Mesendoderm (in vitro differentiated cells): ENCODE results near the gene ARSG.

Experiments used
- DNase-seq: peaks from one replicate; pipeline ENCODE4 v3.0.0; 2013
- H2AK5ac ChIP-seq: 2 replicates; pipeline ENCODE4 v1.6.1; 2013; ENCODE audit warnings: low read length, inconsistent platforms
- H2BK120ac ChIP-seq: 2 replicates; pipeline ENCODE4 v1.6.1; 2013; ENCODE audit warnings: low read depth, mild to moderate bottlenecking, low read length, moderate library complexity, mixed read lengths
- H2BK15ac ChIP-seq: replicated peaks from 2 replicates; pipeline ENCODE4 v1.6.1; 2013; ENCODE audit warnings: low read depth, mild to moderate bottlenecking, moderate library complexity
- H2BK5ac ChIP-seq: 2 replicates; pipeline ENCODE4 v1.6.1; 2013; ENCODE audit warnings: low read length, inconsistent platforms
- H3K18ac ChIP-seq: 2 replicates; pipeline ENCODE4 v1.6.1; 2013; ENCODE audit warnings: mild to moderate bottlenecking, low read length, mixed read lengths
- H3K23ac ChIP-seq: one replicate; pipeline ENCODE4 v1.6.1; 2013; ENCODE audit warnings: low read length
- H3K27ac ChIP-seq: 2 replicates; pipeline ENCODE4 v1.5.1; 2013; ENCODE audit warnings: low read depth, mild to moderate bottlenecking, inconsistent platforms, low read length, moderate library complexity
- H3K27me3 ChIP-seq: 2 replicates; pipeline ENCODE4 v1.6.1; 2013; ENCODE audit warnings: low read length, control low read depth, mild to moderate bottlenecking, inconsistent platforms; ENCODE audit not compliant: insufficient read depth, poor library complexity
- H3K36me3 ChIP-seq: 2 replicates; pipeline ENCODE4 v1.6.1; 2013; ENCODE audit warnings: low read length, inconsistent platforms; ENCODE audit not compliant: control insufficient read depth, insufficient read depth
- H3K4ac ChIP-seq: one replicate; pipeline ENCODE4 v1.6.1; 2013; ENCODE audit warnings: low read depth, mild to moderate bottlenecking, low read length, moderate library complexity
- H3K4me1 ChIP-seq: 2 replicates; pipeline ENCODE4 v1.6.1; 2013; ENCODE audit warnings: low read depth, low read length, inconsistent platforms; ENCODE audit not compliant: control insufficient read depth
- H3K4me2 ChIP-seq: 2 replicates; pipeline ENCODE4 v1.6.1; 2013; ENCODE audit warnings: low read length
- H3K4me3 ChIP-seq: 2 replicates; pipeline ENCODE4 v1.5.1; 2013; ENCODE audit warnings: mild to moderate bottlenecking, low read length
- H3K56ac ChIP-seq: one replicate; pipeline ENCODE4 v1.6.1; 2013; ENCODE audit warnings: low read length
- H3K79me1 ChIP-seq: 2 replicates; pipeline ENCODE4 v1.6.1; 2013; ENCODE audit warnings: low read length, inconsistent platforms
- H3K79me2 ChIP-seq: 2 replicates; pipeline ENCODE4 v1.6.1; 2013; ENCODE audit warnings: mild to moderate bottlenecking, low read length; ENCODE audit not compliant: control insufficient read depth, insufficient read depth
- H3K9ac ChIP-seq: 2 replicates; pipeline ENCODE4 v1.6.1; 2013; ENCODE audit warnings: low read length, inconsistent platforms
- H4K5ac ChIP-seq: one replicate; pipeline ENCODE4 v1.6.1; 2013; ENCODE audit warnings: low read length
- H4K8ac ChIP-seq: one replicate; pipeline ENCODE4 v1.6.1; 2013; ENCODE audit warnings: low read depth, mild to moderate bottlenecking, control low read depth, low read length, moderate library complexity
- WGBS: extraction: QIAGEN DNeasy Blood & Tissue Kit; methylation state at CpG from one replicate; pipeline ENCODE4 v1.1.7; 2013; ENCODE audit warnings: low lambda C conversion rate, missing lambda C conversion rate; ENCODE audit not compliant: insufficient coverage; ENCODE audit errors: extremely low coverage; 5-methylcytosine and 5-hydroxymethylcytosine counted together

ARSG gene

DNA sequence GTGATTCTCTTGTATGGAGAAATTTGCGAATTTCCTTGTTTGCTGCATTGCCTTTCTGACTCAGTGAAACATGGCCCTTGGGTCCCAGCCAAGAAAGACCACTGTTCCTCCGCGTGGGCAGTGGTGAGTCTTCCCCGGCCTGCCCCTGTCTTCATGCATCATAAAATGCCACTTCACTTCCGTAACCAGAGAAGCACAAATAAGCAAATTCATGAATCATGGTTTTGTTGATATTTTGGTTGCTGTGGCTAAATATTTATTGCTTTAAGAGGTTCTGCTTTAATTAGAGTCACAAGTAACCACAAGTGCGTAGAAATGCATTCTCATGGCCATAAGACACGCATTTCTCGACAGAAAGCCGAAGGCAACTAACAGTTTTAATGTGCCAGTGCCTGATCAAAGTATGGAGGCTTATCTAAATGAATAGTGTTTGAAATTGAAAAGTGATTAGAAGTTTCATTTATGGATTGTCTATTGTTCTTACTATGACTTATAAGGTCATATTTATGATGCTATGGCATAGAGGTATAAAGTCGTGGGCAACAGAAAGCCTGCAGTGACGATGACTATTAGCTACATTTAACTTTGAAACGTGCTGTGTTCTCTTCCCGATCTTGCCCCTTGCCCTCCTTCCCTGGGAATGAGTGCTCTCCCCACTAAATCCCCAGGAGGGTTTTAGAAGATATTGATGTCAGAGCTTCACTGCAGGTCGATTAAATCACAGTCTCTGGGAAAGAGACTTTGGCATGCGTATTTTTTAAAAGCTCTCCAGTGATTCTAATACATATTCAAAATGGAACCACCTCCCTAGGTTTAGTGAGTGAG lies 90.0 kb downstream of the ARSG start:
- Histone ChIP-seq H3K4me3 (no peak overlapping the region), H3K18ac (no peak overlapping the region), H2BK15ac (no peak overlapping the region), H2AK5ac (no peak overlapping the region), H3K79me1 (no peaks in the 10 kb centered on the region), H3K9ac (no peak overlapping the region), H3K23ac (no peak overlapping the region), H3K36me3 (no peaks in the 10 kb centered on the region), H4K5ac (no peak overlapping the region), H3K27me3 (no peaks in the 10 kb centered on the region), H3K56ac (no peak overlapping the region), H3K79me2 (no peaks in the 10 kb centered on the region), H3K4ac (no peak overlapping the region), H4K8ac (no peak overlapping the region), H3K4me2 (no peak overlapping the region), H2BK5ac (no peak overlapping the region), H3K27ac (no peak overlapping the region), H3K4me1 (peaks cover 11% of the 10 kb centered on the region), H2BK120ac (no peak overlapping the region)
- DNase-seq: no peak
- no CpG with 5 or more reads among the region's 15 CpGs for WGBS

DNA sequence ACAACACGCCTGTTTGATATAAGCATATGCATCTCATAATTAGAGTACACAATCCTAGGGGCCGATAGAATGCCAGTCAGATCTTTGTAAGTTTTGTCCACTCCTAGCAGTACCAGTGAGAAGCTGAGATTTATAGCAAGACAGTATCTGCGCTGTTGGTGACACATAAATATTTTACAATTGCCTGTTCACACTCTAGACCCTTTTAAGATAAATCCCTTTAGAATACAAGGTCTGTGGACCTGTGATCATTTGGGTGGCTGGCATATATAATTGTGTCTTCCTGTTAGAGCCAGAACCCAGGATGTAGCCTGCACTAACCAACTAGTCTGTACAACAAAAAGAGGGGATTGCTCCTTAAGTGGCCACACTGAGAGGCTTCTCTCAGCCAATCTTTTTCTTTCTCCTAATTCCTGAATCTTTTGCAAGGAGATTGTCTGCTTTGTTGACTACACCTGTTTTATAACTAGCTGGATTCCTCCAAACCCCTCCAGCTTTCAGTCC lies 91.3 kb downstream of the ARSG start:
- DNase-seq: no peak
- H3K4me2 ChIP-seq: no peak overlapping the region
- no peak overlapping the region for H2BK5ac ChIP-seq
- H3K9ac ChIP-seq: no peak overlapping the region
- H3K4ac ChIP-seq: no peak overlapping the region
- no peak overlapping the region for H4K8ac ChIP-seq
- WGBS: no CpG with 5 or more reads among the region's 3 CpGs
- H3K23ac ChIP-seq: no peak overlapping the region
- peaks cover 9% of the 10 kb centered on the region for H3K4me1 ChIP-seq
- H4K5ac ChIP-seq: no peak overlapping the region
- no peak overlapping the region for H3K4me3 ChIP-seq
- no peaks in the 10 kb centered on the region for H3K36me3 ChIP-seq
- no peak overlapping the region for H3K18ac ChIP-seq
- no peak overlapping the region for H2BK15ac ChIP-seq
- no peak overlapping the region for H2BK120ac ChIP-seq
- no peaks in the 10 kb centered on the region for H3K79me1 ChIP-seq
- H3K27me3 ChIP-seq: no peaks in the 10 kb centered on the region
- H3K27ac ChIP-seq: no peak overlapping the region
- no peak overlapping the region for H2AK5ac ChIP-seq
- no peak overlapping the region for H3K56ac ChIP-seq
- no peaks in the 10 kb centered on the region for H3K79me2 ChIP-seq

DNA sequence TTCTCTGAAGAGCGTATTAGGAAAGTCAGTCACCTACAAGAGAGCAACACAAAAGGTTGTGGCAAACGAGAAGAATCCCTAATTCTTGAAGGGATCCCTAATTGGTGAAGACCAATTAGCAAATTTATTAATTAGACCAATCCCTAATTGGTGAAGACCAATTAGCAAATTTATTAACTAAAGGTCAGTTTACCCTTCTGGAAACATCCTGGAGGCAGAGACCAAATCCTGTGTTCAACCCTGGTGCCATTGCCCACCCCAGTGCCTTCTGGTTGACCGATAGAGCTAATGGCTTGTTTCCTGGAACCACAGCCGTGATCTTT lies 91.8 kb downstream of the ARSG start:
- H3K4me1 ChIP-seq: peaks cover 4% of the 10 kb centered on the region
- H3K56ac ChIP-seq: no peak overlapping the region
- H3K9ac ChIP-seq: no peak overlapping the region
- H2BK120ac ChIP-seq: no peak overlapping the region
- H4K8ac ChIP-seq: no peak overlapping the region
- WGBS: no CpG with 5 or more reads among the region's 4 CpGs
- no peak overlapping the region for H2BK15ac ChIP-seq
- H3K18ac ChIP-seq: no peak overlapping the region
- H3K79me2 ChIP-seq: no peaks in the 10 kb centered on the region
- H4K5ac ChIP-seq: no peak overlapping the region
- H2AK5ac ChIP-seq: no peak overlapping the region
- no peak overlapping the region for H3K4me3 ChIP-seq
- no peak overlapping the region for H3K4me2 ChIP-seq
- no peaks in the 10 kb centered on the region for H3K36me3 ChIP-seq
- no peak overlapping the region for H3K27ac ChIP-seq
- no peak overlapping the region for H3K23ac ChIP-seq
- H3K79me1 ChIP-seq: no peaks in the 10 kb centered on the region
- H2BK5ac ChIP-seq: no peak overlapping the region
- no peak for DNase-seq
- no peaks in the 10 kb centered on the region for H3K27me3 ChIP-seq
- no peak overlapping the region for H3K4ac ChIP-seq

DNA sequence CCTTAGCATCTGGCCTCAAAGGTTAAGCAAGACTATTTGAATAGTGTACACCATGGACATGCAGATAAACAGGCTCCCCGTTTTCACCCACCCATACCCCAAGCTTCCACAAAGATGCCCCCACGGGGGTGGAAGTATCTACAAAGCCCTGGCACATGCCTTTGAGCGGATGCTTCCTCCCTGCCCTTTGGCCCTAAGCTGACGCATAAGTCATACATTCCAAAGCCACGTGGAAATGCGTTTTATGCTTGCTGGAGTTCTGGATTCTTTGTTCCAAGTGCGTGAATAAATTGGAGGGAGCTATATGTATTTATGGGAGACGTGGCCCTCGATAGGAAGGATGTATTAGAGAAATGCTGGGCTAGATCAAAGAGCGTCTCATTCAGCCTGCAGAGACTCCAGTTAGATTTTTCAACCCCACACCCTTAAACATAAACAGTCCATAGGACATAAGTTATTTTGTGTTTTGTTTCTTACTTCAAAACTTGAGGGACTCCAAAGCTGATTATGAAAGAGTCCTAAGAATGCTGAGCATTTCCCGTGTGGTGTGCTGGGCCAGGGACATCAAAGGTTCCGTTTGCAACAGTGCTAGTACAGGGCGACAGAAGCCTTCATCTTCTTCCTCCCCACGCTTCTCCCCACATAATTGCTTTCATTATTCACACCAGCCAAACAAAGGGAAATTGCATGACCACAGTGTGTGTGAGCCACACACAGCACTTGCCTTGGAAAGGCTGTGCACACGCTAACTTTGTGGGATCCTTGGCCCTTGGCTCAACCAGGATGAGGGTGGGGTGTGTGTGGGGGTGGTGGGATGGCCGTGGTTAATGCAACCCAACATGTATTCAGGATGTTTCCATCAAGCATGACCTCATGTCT lies 92.4 kb downstream of the ARSG start:
- Histone ChIP-seq H3K9ac (no peak overlapping the region), H3K4ac (no peak overlapping the region), H3K4me1 (no peaks in the 10 kb centered on the region), H2BK5ac (no peak overlapping the region), H3K56ac (no peak overlapping the region), H3K4me2 (no peak overlapping the region), H2BK15ac (no peak overlapping the region), H3K23ac (no peak overlapping the region), H4K5ac (no peak overlapping the region), H3K4me3 (no peak overlapping the region), H3K18ac (no peak overlapping the region), H3K79me2 (no peaks in the 10 kb centered on the region), H2BK120ac (no peak overlapping the region), H3K27ac (no peak overlapping the region), H3K79me1 (no peaks in the 10 kb centered on the region), H4K8ac (no peak overlapping the region), H3K27me3 (no peaks in the 10 kb centered on the region), H2AK5ac (no peak overlapping the region), H3K36me3 (no peaks in the 10 kb centered on the region)
- no CpG with 5 or more reads among the region's 16 CpGs for WGBS
- no peak for DNase-seq

DNA sequence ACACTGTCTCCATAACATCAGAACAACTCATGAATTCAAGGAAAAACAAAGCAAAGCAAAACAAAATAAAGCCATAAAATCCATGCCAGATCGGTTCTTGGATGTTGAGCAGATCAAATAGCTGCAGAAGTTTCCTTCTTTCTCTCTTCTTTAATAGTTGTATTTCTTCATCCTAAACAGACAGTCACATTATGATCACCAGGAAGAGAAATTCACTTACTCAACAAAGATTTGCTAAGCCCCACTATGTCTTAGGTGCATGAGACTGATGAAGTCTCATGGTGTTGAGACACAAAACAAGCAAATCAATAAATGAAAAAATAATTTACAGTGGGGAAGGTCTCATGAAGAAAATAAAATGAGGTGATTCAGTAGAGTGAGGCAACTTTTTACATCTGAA lies 93.2 kb downstream of the ARSG start:
- Histone ChIP-seq H3K27me3 (no peaks in the 10 kb centered on the region), H2BK15ac (no peak overlapping the region), H2BK120ac (no peak overlapping the region), H3K9ac (no peak overlapping the region), H3K4me1 (no peaks in the 10 kb centered on the region), H3K4me3 (no peak overlapping the region), H3K36me3 (no peaks in the 10 kb centered on the region), H3K79me1 (no peaks in the 10 kb centered on the region), H3K56ac (no peak overlapping the region), H3K79me2 (no peaks in the 10 kb centered on the region), H3K18ac (no peak overlapping the region), H3K23ac (no peak overlapping the region), H4K8ac (no peak overlapping the region), H2BK5ac (no peak overlapping the region), H4K5ac (no peak overlapping the region), H3K4ac (no peak overlapping the region), H3K27ac (no peak overlapping the region), H2AK5ac (no peak overlapping the region), H3K4me2 (no peak overlapping the region)
- no CpG with 5 or more reads among the region's 1 CpG for WGBS
- no peak for DNase-seq
